ENCODE measurements around the gene RNASEH1.
"Not testable (repeated sequence)": the region's sequence is repeated elsewhere in the genome, so short reads cannot be mapped to it uniquely, and the experiment has no call there.

The RNASEH1 gene

DNA sequence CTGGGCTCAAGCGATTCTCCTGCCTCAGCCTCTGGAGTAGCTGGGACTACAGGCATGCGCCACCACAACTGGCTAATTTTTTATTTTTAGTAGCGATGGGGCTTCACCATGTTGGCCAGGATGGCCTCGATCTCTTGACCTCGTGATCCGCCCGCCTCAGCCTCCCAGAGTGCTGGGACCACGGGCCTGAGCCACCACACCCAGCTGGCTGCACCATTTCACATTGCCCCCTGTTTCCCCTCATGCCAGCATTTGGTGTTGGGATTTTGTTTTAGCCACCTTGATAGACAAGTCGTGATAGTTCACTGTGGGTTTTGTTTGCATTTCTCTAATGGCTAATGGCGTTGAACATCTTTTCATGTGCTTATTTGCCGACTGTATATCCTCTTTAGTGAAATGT lies 31.0 kb upstream of the RNASEH1 start:
- no peak for DNase-seq (ENCODE audit: low read depth)

DNA sequence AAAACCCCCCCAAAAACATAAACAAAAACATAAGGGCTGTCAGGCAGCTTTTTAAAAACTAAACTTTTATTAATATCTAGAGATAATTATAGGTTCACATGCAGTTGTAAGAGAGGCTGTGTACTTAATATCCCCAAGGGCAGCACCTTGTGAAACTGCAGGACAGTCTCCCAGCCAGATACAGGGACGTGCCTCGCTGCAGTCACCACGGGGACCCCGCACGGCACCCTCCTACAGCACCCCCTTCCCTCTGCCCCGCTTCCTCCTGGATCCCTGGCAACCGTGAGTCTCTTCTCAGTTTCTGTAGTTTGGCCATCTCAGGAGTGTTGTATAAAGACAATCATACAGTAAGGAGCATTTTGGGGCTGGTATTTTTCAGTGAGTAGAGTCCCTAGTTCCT lies 30.0 kb upstream of the RNASEH1 start:
- DNase-seq (ENCODE audit: low read depth), result no peak

GRCh38 chr2:3587432-3587831 lies 29.3 kb upstream of the RNASEH1 start:
- DNase-seq (ENCODE audit: low read depth), result no peak

DNA sequence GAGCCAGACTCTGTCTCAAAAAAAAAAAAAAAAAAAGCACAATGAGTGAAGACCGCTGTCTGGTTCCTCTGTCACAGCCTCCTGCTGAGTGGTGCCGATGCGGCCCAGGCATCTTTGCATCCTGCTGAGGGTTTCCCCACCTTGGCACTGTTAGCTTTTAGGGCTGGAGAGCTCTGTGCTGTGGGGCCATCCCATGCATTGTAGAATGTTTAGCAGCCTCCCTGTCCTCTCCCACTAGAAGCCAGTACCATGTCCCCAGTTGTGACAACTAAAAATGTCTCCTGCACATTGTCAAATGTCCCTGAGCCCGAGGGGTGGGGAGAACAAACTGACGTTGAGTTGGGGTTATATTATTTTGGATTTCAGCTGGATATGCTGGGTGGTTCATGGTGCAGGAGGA lies 28.9 kb upstream of the RNASEH1 start:
- DNase-seq (ENCODE audit: low read depth), result no peak

GRCh38 chr2:3586220-3586619 lies 28.1 kb upstream of the RNASEH1 start:
- no peak for DNase-seq (ENCODE audit: low read depth)

DNA sequence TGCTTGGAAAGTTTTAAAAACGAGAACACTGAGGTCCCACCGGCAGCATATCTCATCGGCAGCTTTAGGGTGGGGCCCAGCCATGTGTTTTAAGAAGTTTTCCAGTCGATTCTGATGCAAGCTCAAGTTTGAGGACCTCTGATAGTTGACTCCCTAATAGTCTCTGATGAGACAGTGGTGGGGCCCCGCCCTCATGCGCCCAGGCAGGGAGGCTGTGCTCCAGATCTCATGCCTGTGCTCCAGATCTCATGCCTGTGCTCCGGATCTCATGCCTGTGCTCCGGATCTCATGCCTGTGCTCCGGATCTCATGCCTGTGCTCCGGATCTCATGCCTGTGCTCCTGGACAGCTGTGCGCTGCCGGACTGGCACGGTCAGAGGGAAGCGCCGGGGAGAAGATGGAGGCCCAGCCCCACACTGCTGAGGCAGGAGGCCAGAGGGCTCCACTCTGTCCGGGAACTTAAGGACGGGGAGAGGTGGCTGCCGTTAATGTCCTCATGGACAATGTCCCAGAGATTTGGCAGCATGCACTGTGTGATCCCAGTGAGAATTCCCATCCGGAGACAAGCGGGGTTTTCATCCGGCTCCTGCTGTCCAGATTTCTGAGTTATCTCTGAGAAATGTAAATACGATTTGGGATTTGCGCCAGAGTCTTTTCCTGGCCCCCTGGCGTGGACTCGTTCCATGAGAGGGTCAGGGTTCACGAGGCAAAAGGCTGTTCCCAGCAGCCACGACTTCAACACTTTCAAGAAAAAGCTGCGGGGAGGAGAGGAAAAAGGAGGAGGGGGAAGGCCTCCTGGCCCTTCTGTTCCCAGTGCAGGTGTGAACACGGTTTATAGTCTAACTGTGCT lies 27.4 kb upstream of the RNASEH1 start:
- no peak for DNase-seq (ENCODE audit: low read depth)

- no peak for DNase-seq (ENCODE audit: low read depth)
These were observed 26.6 kb upstream of the RNASEH1 start for GRCh38 chr2:3584608-3585260.

DNA sequence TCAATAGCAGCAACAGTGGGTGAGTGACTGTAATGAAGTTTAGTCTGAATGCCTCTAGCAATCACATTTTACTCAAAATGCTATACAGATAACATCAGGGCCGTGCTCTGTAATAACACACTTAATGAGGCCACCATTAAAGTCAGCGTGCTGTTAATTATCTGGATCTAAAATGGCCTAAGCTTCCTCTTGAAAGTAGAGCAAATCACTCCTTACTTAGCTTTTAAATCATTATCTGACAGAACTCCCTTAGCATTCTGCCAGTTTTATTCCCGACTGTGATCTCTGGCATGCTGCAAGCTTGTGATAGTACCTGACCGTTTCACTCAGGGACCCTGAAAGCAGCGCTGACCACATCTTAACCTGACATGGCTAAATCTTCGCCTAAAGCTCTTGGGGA lies 25.9 kb upstream of the RNASEH1 start:
- DNase-seq (ENCODE audit: low read depth), result no peak

DNA sequence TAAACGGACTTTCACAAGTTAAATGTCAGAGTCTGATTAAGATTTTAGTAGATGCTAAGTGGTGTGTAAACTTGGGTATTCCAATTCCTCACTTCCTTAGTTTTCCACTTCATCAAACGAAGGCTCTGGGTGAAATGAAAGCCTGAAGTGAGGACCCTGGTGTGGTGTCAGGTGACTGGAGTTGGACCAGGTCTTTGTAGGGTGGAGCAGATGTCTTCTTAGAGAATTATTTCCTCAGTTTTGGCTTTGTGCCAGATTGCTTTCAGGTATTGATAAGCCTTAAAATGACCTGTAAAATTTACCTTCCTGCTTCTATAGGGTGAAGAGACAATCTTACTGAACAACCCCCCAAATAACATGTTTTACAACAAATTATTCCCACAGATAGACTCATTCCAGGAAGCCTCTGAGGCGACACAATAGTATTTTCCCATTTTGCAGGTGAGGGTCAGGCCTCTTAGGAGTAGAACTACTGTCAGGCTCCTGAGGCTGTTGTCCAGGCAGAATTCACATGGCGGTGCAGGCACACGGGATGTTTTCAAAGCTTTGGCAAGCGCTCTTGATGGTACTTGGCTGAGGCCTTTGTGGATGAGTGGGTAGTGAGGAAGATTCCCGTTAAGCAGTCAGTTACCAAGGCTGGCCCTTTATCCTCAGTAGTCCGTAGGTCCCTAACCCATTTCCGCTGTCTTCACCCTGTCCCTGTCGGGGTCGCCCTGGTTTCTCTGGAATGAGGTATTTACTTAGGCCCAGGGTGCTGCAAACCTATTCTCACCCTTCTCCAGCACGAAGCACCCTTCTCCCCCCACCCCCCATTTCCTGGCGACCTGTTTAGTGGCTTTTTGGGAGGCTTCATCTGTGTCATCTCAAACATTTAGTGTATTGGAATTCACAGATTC lies 23.5 kb upstream of the RNASEH1 start:
- no peak for DNase-seq (ENCODE audit: low read depth)

GRCh38 chr2:3580449-3580848 lies 22.3 kb upstream of the RNASEH1 start:
- no peak for DNase-seq (ENCODE audit: low read depth)

DNA sequence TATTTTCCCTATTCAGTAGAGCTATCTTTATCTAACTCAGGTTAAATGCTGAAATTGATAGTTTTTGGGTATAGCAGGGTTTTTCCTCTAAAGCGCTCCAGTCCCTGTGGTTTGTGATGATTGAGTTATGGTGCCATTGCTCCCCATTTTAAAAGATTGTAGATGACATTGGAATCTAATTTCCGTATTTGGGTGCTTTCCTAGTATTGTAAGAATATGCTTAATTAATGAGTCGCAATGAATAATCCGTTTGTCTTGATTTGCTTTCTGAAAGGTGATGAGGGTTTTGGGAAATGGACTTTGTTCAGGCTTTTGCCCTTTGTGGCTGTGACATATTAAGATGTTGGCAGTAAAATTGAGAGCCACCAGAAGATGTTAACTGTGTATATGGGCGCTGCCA lies 20.9 kb upstream of the RNASEH1 start:
- DNase-seq (ENCODE audit: low read depth), result no peak

GRCh38 chr2:3576263-3576630 lies 18.1 kb upstream of the RNASEH1 start:
- DNase-seq (ENCODE audit: low read depth), result not testable (repeated sequence)

DNA sequence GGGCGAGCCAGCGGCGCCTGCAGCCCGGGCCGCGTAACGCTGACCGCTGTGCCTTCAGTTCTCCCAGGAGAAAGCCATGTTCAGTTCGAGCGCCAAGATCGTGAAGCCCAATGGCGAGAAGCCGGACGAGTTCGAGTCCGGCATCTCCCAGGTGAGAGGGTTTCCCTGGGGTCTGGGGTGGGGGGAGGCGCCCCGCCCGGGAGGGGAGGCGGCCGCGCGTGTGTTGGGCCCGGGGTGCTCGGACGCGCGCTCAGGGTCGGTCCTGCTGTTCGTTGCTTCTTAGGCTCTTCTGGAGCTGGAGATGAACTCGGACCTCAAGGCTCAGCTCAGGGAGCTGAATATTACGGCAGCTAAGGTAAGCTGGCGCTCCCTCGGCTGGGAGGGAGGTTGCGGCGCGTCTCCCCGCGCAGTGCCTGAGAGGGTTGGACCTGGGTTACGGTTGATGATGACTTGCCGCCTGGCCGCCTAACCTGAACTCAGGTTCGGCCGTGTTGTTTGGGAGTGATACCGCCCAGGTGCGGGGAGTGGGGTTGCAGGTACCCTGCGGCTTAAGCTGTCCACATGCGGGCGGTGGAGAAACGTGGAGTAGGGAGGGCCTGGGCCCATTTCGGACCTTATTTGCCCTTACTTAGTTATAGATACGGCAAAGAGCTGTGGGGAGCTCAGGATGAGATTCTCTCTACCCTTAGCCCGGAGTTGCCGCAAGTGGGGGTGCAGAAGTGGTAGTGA lies 17.6 kb upstream of the RNASEH1 start:
- no peak for DNase-seq (ENCODE audit: low read depth)

GRCh38 chr2:3574155-3574554 lies 16.0 kb upstream of the RNASEH1 start:
- DNase-seq (ENCODE audit: low read depth), result no peak

GRCh38 chr2:3572620-3573019 lies 14.5 kb upstream of the RNASEH1 start:
- no peak for DNase-seq (ENCODE audit: low read depth)

DNA sequence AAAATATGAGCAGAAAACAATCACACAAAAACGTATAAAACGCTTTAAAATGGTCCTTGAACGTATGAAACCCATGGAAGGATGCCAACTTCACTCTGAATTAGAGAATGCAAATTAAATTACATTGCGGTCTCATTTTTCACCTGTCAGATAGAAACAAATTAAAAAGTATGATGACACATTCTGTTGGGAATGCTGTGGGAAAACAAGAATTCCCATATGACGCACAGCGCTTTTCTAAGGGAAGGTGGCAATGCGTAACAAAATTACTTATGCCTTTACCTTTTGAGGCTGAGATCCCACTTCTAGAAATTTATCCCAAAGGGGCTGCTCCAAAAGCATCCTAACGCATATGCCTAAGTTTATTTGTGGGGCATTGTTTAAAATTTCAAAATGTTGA lies 13.2 kb upstream of the RNASEH1 start:
- DNase-seq (ENCODE audit: low read depth), result no peak

DNA sequence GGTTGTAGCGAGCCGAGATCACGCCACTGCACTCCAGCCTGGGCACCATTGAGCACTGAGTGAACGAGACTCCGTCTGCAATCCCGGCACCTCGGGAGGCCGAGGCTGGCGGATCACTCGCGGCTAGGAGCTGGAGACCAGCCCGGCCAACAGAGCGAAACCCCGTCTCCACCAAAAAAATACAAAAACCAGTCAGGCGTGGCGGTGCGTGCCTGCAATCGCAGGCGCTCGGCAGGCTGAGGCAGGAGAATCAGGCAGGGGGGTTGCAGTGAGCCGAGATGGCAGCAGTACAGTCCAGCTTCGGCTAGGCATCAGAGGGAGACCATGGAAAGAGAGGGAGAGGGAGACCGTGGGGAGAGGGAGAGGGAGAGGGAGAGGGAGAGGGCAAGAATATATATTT lies 11.5 kb upstream of the RNASEH1 start:
- not testable (repeated sequence) for DNase-seq (ENCODE audit: low read depth)

DNA sequence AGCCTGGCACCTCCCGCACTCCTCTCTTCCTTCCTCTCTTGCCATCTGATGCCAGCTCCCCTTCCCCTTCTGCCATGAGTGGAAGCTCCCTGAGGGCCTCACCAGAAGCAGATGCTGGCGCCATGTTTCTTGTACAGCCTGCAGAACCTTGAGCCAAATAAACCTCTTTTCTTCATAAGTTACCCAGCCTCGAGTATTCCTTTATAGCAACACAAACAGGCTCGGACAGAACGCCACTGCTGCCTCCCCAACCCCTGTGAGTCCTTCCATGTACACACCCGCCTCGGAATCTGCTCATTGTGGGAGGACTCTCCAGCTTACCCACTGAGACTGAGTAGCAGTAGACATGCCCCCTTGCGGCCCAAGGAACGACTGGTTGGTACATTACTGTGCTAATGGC lies 8.7 kb upstream of the RNASEH1 start:
- no peak for DNase-seq (ENCODE audit: low read depth)

DNA sequence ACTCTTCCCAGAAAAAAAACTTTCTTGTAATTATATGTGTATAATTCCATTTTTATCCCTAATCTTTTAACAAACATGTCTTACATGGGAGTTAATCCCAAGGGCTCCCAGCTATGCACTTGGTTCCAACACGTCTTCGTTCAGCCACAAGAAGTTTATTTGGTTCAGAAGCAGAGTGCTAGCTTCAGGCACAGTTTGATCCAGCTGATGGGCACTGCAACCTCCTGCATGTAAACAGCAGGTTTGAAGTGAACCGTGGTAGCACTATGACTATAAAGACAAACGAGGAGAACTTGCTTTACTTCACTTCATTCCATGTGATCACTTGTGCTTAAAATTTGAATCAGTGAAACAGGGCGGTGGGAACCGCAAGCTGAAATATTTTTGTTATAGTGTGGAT lies 7.0 kb upstream of the RNASEH1 start:
- DNase-seq (ENCODE audit: low read depth), result no peak

GRCh38 chr2:3563521-3563976 lies 5.4 kb upstream of the RNASEH1 start:
- DNase-seq (ENCODE audit: low read depth), result no peak

GRCh38 chr2:3557639-3558204 lies 411 bp downstream of the RNASEH1 start:
- DNase-seq (ENCODE audit: low read depth), result no peak

- no peak for DNase-seq (ENCODE audit: low read depth)
These were observed 4.2 kb downstream of the RNASEH1 start for GRCh38 chr2:3553946-3554345.
